NAMALWA (cell line): Measurements from ENCODE around the gene IGIP.

ENCODE experiments used
- DNase-seq: peaks from one replicate; pipeline ENCODE4 v3.0.0-alpha.2; 2015; ENCODE audit warnings: low spot score

IGIP gene

DNA sequence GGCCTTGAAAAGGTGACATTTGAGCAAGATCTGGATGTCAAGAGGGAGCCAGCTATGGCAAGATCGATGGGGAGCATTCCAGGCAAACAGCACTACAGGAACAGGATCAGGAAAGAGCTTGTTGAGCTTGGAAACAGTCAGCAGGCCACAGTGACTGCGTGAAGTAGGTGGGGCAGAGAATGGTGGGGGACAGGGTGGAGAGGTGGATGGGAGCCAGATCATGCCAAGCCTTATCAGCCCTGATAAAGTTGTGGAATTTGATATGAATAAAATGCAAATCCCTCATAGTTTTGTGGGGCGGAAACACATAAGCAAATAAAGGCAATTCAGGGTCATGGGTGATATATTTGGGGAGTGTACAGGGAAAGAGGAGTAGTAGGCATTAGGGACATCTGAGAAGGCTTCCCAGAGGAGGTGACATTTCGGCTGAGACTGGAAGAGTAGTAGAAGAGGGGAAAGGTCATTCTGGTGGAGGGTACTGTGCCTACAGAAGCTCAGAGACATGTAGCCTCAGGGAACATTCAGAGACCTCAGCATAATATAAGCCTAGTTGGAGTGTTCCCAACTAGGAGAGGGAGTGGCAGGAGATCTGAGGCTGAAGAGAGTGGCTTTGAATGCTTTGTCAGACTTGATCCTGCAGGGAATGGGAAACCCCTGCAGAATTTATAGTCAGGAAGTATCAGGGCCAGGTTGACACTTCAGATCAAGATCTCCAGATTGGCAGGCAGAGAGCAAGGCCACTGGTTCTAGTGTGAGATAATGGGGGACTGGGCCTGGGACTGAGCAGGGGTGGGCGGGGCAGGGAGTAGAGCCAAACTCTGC, 39.6 kb downstream of the IGIP start:
- DNase-seq, result no peak

DNA sequence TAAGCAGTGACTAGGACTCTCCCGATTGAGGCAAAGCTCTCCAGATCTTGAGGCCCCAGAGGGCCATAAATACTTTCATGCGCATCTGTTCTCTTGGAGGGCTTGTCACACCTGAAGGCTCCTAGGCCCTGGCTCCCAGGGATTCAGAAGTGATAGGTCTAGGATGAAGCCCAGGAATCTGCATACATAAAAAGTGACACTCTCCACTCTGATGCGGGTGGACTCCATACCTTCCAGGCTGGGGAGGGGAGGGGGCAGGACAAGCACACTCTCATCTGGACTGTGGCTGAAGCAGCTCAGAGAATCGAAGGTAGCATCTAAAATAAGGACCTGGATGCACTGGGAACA, 40.2 kb downstream of the IGIP start:
- DNase-seq, result no peak

DNA sequence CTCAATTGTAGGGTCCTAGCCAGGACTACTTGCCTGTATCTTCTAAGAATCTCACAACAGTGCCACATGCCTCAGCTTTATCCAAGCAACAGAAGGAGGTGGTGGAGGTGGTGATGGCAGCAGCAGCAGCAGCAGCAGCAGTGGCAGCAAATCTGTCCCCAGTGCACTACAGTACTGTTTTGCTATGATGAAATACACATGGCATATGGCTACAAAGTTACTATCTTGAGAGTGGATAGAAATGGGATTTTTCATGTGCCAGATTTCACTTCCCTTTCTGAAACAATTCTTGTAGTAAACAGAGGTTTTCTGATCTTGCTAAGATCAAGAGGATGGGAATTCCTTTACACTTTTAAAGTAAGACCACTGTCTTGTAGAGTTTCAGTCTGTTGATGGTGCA, 41.2 kb downstream of the IGIP start:
- no peak for DNase-seq

DNA sequence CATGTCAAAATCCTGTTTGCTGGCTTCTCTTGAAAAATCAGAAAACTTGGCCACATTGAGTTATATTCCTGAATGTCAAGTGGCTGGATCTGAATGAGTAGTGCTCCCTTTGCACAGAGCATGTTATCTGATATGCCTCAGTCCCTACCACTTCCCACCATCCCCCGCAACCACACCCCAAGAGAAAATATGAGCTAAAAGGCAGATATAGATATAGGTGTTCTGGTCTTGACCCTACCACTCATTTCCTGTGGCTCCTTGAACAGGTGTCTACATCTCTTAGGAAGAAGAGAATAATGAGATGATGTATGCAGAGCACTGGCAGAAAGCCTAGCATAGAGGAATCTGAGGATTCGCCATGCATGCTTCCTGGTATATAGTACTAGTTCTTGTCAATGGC, 42.6 kb downstream of the IGIP start:
- DNase-seq, result no peak

DNA sequence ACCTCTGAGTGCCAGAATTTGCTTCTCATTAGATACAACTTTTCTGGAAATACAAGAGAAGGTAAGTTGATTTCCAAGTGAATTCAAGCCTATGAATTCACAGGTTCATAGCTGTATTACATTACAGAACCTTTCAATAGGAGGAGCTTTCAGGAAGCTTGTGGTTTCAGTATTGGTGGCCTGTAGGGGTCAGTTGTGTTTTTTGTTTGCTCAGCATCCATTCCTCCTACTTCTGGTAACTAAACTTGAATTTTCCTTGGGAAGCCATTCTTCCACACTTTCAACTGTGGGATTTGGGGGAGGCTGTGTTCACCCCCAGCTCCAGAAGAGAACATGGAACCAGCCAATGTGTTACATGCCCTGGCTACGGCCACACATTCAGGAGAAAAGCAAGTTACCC, 43.7 kb downstream of the IGIP start:
- no peak for DNase-seq

DNA sequence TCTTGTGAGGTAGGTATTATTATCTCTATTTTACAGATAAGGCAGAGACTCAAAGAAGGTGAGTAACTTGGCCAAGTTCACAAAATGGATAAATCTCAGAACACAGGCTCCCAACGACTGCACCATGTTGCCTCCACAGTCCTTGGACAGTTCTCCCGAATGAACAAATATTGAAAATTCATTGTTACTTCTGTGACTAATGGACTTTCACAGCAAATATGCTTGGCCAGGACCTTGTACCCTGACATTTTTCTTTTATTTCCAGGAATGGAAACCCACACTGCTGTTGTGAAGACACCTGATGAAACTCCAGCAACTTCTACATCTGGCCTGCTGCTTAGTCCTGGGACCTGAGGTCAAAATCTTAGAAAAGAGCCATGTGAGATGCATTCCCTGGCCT, 46.7 kb downstream of the IGIP start:
- DNase-seq, result no peak

DNA sequence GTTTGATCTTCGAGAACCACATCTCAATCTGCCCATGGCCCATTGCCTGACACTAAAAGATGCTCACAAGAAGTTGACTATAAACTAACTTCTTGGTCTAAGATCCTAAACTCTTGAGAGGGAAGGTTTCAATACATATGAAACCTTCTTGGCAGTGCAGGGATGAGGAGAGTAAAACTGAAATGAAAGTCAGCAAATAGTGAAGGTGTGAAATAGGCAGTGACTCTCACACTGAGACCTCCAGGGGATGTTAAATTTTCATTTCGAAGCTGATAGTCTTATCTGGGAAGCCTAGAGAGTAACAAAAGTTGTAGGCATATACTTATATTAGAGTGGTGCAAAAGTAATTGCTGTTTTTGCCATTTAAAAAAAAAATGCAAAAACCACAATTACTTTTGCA, 48.3 kb downstream of the IGIP start:
- DNase-seq, result no peak

DNA sequence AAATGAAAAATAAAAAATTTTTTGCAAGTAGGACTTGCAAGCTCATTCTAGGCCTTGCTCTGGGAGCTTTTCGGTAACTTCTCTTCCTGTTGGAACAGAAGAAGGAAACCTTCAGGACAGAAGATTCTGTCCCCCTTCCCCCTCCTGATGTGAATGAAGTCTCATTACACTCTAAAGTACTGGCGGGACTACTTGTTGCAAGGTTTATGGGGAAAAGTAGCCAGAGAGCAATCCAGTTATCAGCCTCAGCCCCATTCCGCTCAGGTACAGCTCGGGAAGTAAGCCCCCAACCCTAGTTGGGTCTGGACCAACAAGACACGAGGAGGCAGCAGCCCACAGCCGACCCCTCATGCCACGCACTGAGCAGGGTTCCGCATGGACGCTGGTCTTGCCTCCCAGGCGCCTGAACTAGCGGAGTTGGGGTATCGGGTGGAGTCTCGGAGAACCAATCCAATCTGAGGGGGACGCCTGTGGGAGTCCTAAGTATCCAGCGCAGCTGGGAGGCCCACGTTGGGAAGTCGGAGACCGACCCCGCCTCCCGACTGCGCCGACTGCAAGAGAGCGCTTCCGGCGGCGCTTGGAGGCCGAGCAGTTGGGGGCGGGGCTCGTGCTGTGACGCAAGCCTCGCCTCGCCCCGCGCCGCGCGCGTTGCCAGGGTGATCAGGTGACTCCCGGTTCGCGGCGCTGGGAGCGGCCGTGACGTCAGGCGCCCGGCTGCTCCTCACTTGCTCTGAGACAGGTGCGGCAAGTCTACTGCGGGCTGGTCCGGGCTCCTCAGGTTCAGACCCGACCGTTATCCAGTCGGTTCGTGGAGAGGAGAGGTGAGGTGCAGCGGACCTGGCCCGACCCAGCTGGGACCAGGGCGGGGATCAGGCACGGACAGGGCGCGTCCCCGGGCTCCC, 49.0 kb downstream of the IGIP start, which contains the start of gene CYSTM1:
TSS of gene CYSTM1 (plus strand) at position 724 of the 902 bp plus-strand sequence. CDS start 19,278 bp downstream, outside the sequence.
- peak; percentile 96 for DNase-seq

DNA sequence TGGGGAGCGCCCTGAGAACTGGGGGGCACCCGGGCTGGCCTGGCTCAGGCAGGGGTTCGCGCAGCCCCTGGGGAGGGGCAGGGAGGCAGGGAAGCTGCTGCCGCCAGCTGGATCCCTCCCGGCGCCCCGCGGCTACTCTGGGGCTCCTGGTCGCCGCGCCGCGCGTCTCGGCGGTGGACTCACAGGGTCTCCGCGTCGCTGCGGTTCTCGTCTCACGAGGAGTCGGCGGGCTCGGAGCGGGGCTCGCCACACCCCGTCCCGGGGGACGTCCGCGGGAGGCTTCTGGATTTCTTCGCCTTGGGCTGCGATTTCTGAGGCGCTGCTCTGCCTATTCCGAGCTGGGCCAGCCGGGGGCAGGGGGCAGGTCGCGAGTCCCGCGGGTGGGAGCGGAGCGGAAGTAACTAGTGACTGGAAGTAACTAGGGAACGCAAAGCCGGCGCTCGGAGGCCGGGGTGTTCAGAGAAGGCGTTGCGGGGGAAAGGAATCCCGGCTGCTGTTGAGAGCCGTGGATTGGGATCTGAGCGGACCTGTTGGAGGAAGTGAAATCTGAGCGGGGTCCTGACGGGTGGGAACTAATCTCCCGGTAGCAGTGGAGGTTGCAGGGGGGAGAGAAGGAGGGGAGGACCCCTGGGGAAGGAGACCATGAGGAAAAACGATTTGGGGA, 49.8 kb downstream of the IGIP start:
- DNase-seq, result peak; percentile 86

DNA sequence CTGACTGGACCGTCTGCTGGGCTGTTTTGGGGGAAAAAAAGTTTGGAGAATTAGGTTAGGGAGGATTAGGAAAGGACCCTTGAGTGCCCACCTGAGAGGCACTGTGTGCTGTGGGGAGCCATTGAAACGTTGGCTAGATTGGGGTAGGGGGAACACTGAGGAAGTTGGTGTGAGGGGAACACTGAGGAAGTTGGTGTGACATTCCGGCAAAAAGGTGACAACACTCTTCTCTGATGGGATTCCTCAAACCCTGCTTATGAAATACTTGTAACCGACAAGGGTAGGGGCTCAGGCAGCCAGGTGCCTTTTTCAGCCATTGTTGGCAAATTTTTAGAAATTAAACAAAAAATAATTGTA, 50.3 kb downstream of the IGIP start:
- DNase-seq, result no peak

DNA sequence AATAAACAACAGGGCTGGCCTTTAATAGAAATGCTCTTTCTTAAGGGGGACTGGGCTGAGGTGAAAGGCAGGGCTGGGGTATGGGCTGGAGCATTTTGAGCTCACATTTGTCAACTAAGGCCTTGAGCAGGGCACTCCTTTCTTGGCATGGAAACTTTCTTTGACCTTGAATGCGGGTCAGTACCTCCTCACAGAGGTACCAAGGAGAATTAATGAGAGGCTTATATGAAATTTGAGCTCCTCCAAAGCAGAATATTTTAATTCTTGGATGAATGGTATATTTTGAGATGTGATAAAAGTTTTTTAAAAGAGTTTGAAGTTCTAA, 52.3 kb downstream of the IGIP start:
- no peak for DNase-seq

DNA sequence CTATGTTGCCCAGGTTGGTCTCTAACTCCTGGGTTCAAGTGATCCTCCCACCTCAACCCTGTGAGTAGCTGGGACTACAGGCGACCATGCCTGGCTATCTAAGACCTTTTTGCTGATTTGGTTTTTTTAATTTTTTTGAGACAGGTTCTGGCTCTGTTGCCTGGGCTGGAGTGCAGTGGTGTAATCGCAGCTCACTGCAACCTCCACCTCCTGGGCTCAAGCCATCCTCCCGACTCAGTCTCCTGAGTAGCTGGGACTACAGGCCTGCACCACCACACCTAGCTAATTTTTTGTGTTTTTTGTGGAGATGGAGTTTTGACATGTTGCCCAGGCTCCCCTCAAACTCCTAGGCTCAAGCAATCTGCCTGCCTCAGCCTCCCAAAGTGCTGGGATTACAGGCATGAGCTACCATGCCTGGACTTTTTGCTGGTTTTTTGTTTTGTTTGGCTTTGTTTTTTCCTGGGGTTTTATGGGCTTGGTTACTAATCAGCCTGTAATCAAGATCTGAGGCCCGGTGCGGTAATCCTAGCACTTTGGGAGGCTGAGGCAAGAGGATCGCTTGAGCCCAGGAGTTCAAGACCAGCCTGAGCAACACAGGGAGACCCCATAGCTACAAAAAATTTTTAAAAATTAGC, 52.9 kb downstream of the IGIP start:
- DNase-seq, result no peak
